HS-27A (cell line): ENCODE data around the gene ROBO3.

ENCODE experiments used
- DNase-seq: peaks from one replicate; pipeline ENCODE4 v3.0.0-alpha.2; 2012; ENCODE audit warnings: low read depth, missing footprints

The ROBO3 gene

GRCh38 chr11:124922831-124923230, 57.6 kb downstream of the ROBO3 start:
- DNase-seq: no peak

- no peak for DNase-seq
Observed at GRCh38 chr11:124923296-124923695, 58.1 kb downstream of the ROBO3 start.

- DNase-seq: no peak
Observed at GRCh38 chr11:124928942-124929665, 63.9 kb downstream of the ROBO3 start.

GRCh38 chr11:124930799-124931198, 65.6 kb downstream of the ROBO3 start:
- DNase-seq: no peak
